22Rv1 (cell line): ENCODE measurements around the gene SLX4.

ENCODE experiments used
- CTCF ChIP-seq: fragments of 450-650 bp; IDR thresholded peaks from 2 replicates; pipeline ENCODE4 v1.5.1; 2017; ENCODE audit warnings: mild to moderate bottlenecking
- ZFX ChIP-seq: fragments of 450-650 bp; IDR thresholded peaks from 2 replicates; pipeline ENCODE4 v1.6.1; 2017; ENCODE audit warnings: antibody characterized with exemption, borderline replicate concordance

GRCh38 chr16:3549906-3550305 lies 61.5 kb downstream of the SLX4 start:
- no peak for TF ChIP-seq CTCF
- TF ChIP-seq ZFX = no peak
